WTC11 (cell line): Measurements from ENCODE around the gene ZSCAN9. TPM values are rescaled to one million over a fixed set of nuclear protein-coding genes. Genes with fewer than 3 reads are reported as not detected.
A peak's percentile ranks its signal among the peaks of the same experiment; 100 is the strongest.

Experiments
- ATAC-seq: fragments of 200-7000 bp; cut with Tn5 transposase; 2 replicates; pipeline ENCODE4 v1.10.0; 2021; ENCODE audit warnings: mild to moderate bottlenecking, moderate library complexity
- Bru-seq: library from RNA; stranded (reverse); fragments of 400-500 nt; gene quantifications from one replicate; lab custom pipeline; 2021; lab: Mats Ljungman, UMichigan
- CTCF ChIA-PET: fragments of 300-600 bp; sonication (Branson Sonifier 250); formaldehyde crosslinking; loops from one replicate; lab custom pipeline; 2021; ENCODE audit warnings: antibody characterized with exemption; lab: Charles Lee
- POLR2A ChIA-PET: fragments of 350-600 bp; sonication (Branson Sonifier 250); formaldehyde crosslinking; loops from one replicate; lab custom pipeline; 2021; ENCODE audit warnings: antibody characterized with exemption; lab: Charles Lee
- DNase-seq: peaks from one replicate; pipeline ENCODE4 v3.0.0; 2021; ENCODE audit warnings: low spot score
- H3K27ac Mint-ChIP-seq: 2 replicates; pipeline ENCODE4 v1.8.0; 2021; ENCODE audit warnings: mixed read lengths
- H3K27me3 Mint-ChIP-seq: 2 replicates; pipeline ENCODE4 v1.8.0; 2021; ENCODE audit warnings: low read depth, mild to moderate bottlenecking, moderate library complexity, mixed read lengths
- H3K36me3 Mint-ChIP-seq: 2 replicates; pipeline ENCODE4 v1.8.0; 2021; ENCODE audit warnings: mixed read lengths
- H3K4me1 Mint-ChIP-seq: 2 replicates; pipeline ENCODE4 v1.8.0; 2022; ENCODE audit warnings: mixed read lengths
- H3K4me3 Mint-ChIP-seq: 2 replicates; pipeline ENCODE4 v1.8.0; 2021; ENCODE audit warnings: mild to moderate bottlenecking, moderate library complexity, mixed read lengths
- H3K9me3 Mint-ChIP-seq: 2 replicates; pipeline ENCODE4 v1.8.0; 2021; ENCODE audit warnings: mixed read lengths
- CREM ChIP-seq: sonication (generic); formaldehyde crosslinking; IDR thresholded peaks from 2 replicates; pipeline ENCODE4 v1.8.1; 2022; ENCODE audit warnings: mild to moderate bottlenecking, missing genetic modification reagents, moderate library complexity
- ETV6 ChIP-seq: sonication (generic); formaldehyde crosslinking; IDR thresholded peaks from 2 replicates; pipeline ENCODE4 v1.8.1; 2022; ENCODE audit warnings: mild to moderate bottlenecking, missing genetic modification reagents
- FOXJ3 ChIP-seq: sonication (generic); formaldehyde crosslinking; IDR thresholded peaks from 2 replicates; pipeline ENCODE4 v1.9.0; 2021; ENCODE audit warnings: missing genetic modification reagents, mild to moderate bottlenecking, borderline replicate concordance
- FOXK1 ChIP-seq: sonication (generic); formaldehyde crosslinking; IDR thresholded peaks from 2 replicates; pipeline ENCODE4 v1.8.0; 2022; ENCODE audit warnings: mild to moderate bottlenecking, moderate library complexity, missing genetic modification reagents
- GABPB1 ChIP-seq: sonication (generic); formaldehyde crosslinking; IDR thresholded peaks from 2 replicates; pipeline ENCODE4 v1.8.1; 2023; ENCODE audit warnings: mild to moderate bottlenecking, missing genetic modification reagents
- KAT7 ChIP-seq: sonication (generic); formaldehyde crosslinking; IDR thresholded peaks from 2 replicates; pipeline ENCODE4 v1.8.1; 2023; ENCODE audit warnings: missing genetic modification reagents, mild to moderate bottlenecking, borderline replicate concordance
- MYBL2 ChIP-seq: sonication (generic); formaldehyde crosslinking; IDR thresholded peaks from 2 replicates; pipeline ENCODE4 v1.8.1; 2023; ENCODE audit warnings: mild to moderate bottlenecking, moderate library complexity, missing genetic modification reagents
- NFATC4 ChIP-seq: fragments of 250-450 bp; sonication (Bioruptor Pico); IDR thresholded peaks from 2 replicates; pipeline ENCODE4 v1.9.0; 2021; ENCODE audit warnings: mild to moderate bottlenecking
- NFE2L1 ChIP-seq: sonication (generic); formaldehyde crosslinking; IDR thresholded peaks from 2 replicates; pipeline ENCODE4 v1.8.1; 2023; ENCODE audit warnings: missing genetic modification reagents
- SP1 ChIP-seq: sonication (generic); formaldehyde crosslinking; conservative IDR thresholded peaks from 2 replicates; pipeline ENCODE4 v1.8.1; 2022; ENCODE audit warnings: missing genetic modification reagents
- TEAD1 ChIP-seq: sonication (generic); formaldehyde crosslinking; IDR thresholded peaks from 2 replicates; pipeline ENCODE4 v1.8.0; 2022; ENCODE audit warnings: mild to moderate bottlenecking, missing genetic modification reagents
- TP53 ChIP-seq: sonication (generic); formaldehyde crosslinking; IDR thresholded peaks from 2 replicates; pipeline ENCODE4 v1.8.1; 2023; ENCODE audit warnings: mild to moderate bottlenecking, missing genetic modification reagents
- ZNF232 ChIP-seq: sonication (generic); formaldehyde crosslinking; IDR thresholded peaks from 2 replicates; pipeline ENCODE4 v1.8.0; 2022; ENCODE audit warnings: mild to moderate bottlenecking, missing genetic modification reagents
- long read RNA-seq, 3 experiments: library from RNA in 1 of 3; library from capped mRNA in 1 of 3; library from polyadenylated mRNA in 1 of 3; unstranded in 2 of 3; stranded (forward) in 1 of 3; transcript quantifications; one replicate each; pipeline ENCODE4 v2.0.0, GENCODE V29; 2021
- total RNA-seq: library from RNA; stranded (reverse); gene quantifications from 3 replicates; pipeline ENCODE4 v1.2.3, GENCODE V29; 2021
- TF ChIP-seq, protein P1 (sequence below): fragments of 250-450 bp; sonication (Bioruptor Pico); IDR thresholded peaks from 2 replicates; pipeline ENCODE4 v1.9.0; 2021; ENCODE audit warnings: mild to moderate bottlenecking
- TF ChIP-seq, protein P2 (sequence below): sonication (generic); formaldehyde crosslinking; IDR thresholded peaks from 2 replicates; pipeline ENCODE4 v1.8.1; 2023; ENCODE audit warnings: mild to moderate bottlenecking, missing genetic modification reagents, moderate library complexity
- TF ChIP-seq, protein P3 (sequence below): sonication (generic); formaldehyde crosslinking; IDR thresholded peaks from 2 replicates; pipeline ENCODE4 v1.8.1; 2022; ENCODE audit warnings: mild to moderate bottlenecking, moderate library complexity, missing genetic modification reagents
- TF ChIP-seq, protein P4 (sequence below): fragments of 250-450 bp; sonication (Bioruptor Pico); IDR thresholded peaks from 2 replicates; pipeline ENCODE4 v1.9.0; 2021; ENCODE audit warnings: mild to moderate bottlenecking
- TF ChIP-seq, protein P5 (sequence below): sonication (generic); formaldehyde crosslinking; IDR thresholded peaks from 2 replicates; pipeline ENCODE4 v1.8.0; 2022; ENCODE audit warnings: mild to moderate bottlenecking, missing genetic modification reagents
- TF ChIP-seq, protein P6 (sequence below): sonication (generic); formaldehyde crosslinking; IDR thresholded peaks from 2 replicates; pipeline ENCODE4 v1.8.1; 2023; ENCODE audit warnings: mild to moderate bottlenecking, moderate library complexity, missing genetic modification reagents
- TF ChIP-seq, protein P7 (sequence below): sonication (generic); formaldehyde crosslinking; IDR thresholded peaks from 2 replicates; pipeline ENCODE4 v1.8.1; 2023; ENCODE audit warnings: mild to moderate bottlenecking, missing genetic modification reagents

The ZSCAN9 gene
- total RNA-seq (13.0 to 15.1 TPM (median 14.5 TPM) in 3 replicates), Bru-seq, nascent RNA (percentile 94 among the genes with signal in this experiment)
- long read RNA-seq, experiment 1, partial matches to known transcripts, result 5 of 14 reads
- long read RNA-seq, experiment 1, other reads (novel, unspliced or antisense), result 4 of 14 reads
- long read RNA-seq, experiment 2, partial matches to known transcripts, result 2 of 9 reads
- long read RNA-seq, experiment 2, other reads (novel, unspliced or antisense), result 1 of 9 reads
- long read RNA-seq, experiment 3, partial matches to known transcripts, result 2 of 18 reads
- long read RNA-seq, experiment 3, other reads (novel, unspliced or antisense), result 6 of 18 reads

DNA sequence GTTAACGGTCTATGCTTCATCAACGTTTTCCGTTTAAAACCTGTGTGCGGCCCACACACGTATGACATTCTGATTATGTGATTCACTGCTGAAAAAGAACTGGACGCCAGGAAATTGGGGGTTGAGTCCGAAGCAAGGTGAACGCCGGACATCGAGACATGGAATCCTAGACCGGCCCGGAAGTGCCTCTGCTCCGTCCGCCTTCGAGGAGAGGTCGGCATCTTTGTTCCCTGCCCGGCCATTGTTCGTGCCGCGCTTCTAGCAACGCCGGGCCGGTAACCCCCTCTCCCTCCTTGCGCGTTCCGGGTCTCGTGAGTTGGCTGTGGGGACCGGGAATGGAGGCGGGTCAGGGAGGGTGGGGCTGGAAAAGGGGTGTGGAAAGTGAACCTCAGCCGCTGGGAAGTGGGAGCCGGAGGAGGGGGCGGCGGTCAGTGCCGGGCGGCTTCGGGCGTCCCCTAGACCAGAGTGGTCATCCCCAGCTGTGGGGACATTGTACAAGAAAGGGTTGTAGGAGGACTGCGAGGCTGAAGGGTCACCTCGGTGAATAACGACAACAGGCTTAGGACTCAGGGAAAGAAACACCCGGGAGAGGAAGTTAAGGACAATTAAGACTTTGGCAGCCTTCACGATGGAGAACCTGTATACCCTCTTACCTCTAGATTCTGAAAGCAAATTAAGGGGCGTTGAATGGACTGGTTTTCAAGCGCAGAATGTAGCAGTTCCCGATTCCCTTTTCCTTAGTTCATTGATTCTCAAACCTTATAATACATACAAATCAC, at the start of gene ZSCAN9:
ZSCAN9 (plus strand) TSS at position 220 of the 779 bp plus-strand sequence. CDS start 1,810 bp downstream, outside the sequence.
- peak within 1 kb of the TSS; percentile 53 for H3K27ac Mint-ChIP-seq
- CTCF ChIA-PET, result interaction anchor here (0.5 to 2.5 kb wide), 2 partner anchors 33 to 131 kb away, joined by 3 to 10 read pairs; no protein-coding TSS in a partner anchor
- no peak for TF ChIP-seq ZNF232
- TF ChIP-seq MYBL2, result peak; percentile 75; the same call in 1 of the 2 replicates
- TF ChIP-seq TEAD1 (CRISPR knock-in tag), result peak; percentile 75
- TF ChIP-seq SP1 (CRISPR knock-in tag), result peak; percentile 45
- TF ChIP-seq FOXJ3 (CRISPR knock-in tag), result no peak
- TF ChIP-seq, protein P1, sequence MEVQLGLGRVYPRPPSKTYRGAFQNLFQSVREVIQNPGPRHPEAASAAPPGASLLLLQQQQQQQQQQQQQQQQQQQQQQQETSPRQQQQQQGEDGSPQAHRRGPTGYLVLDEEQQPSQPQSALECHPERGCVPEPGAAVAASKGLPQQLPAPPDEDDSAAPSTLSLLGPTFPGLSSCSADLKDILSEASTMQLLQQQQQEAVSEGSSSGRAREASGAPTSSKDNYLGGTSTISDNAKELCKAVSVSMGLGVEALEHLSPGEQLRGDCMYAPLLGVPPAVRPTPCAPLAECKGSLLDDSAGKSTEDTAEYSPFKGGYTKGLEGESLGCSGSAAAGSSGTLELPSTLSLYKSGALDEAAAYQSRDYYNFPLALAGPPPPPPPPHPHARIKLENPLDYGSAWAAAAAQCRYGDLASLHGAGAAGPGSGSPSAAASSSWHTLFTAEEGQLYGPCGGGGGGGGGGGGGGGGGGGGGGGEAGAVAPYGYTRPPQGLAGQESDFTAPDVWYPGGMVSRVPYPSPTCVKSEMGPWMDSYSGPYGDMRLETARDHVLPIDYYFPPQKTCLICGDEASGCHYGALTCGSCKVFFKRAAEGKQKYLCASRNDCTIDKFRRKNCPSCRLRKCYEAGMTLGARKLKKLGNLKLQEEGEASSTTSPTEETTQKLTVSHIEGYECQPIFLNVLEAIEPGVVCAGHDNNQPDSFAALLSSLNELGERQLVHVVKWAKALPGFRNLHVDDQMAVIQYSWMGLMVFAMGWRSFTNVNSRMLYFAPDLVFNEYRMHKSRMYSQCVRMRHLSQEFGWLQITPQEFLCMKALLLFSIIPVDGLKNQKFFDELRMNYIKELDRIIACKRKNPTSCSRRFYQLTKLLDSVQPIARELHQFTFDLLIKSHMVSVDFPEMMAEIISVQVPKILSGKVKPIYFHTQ (CRISPR knock-in tag), result no peak
- TF ChIP-seq, protein P2, sequence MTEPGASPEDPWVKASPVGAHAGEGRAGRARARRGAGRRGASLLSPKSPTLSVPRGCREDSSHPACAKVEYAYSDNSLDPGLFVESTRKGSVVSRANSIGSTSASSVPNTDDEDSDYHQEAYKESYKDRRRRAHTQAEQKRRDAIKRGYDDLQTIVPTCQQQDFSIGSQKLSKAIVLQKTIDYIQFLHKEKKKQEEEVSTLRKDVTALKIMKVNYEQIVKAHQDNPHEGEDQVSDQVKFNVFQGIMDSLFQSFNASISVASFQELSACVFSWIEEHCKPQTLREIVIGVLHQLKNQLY (CRISPR knock-in tag), result no peak
- no peak for TF ChIP-seq ETV6
- 0 out of 2 replicates have a peak, but pooled peaks have one; percentile 24 for TF ChIP-seq CREM (CRISPR knock-in tag)
- no peak for TF ChIP-seq TP53 (CRISPR knock-in tag)
- no peak for TF ChIP-seq NFATC4 (CRISPR knock-in tag)
- TF ChIP-seq, protein P3, sequence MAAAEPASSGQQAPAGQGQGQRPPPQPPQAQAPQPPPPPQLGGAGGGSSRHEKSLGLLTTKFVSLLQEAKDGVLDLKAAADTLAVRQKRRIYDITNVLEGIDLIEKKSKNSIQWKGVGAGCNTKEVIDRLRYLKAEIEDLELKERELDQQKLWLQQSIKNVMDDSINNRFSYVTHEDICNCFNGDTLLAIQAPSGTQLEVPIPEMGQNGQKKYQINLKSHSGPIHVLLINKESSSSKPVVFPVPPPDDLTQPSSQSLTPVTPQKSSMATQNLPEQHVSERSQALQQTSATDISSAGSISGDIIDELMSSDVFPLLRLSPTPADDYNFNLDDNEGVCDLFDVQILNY (CRISPR knock-in tag), result 0 out of 2 replicates have a peak, but pooled peaks have one; percentile 52
- TF ChIP-seq, protein P4, sequence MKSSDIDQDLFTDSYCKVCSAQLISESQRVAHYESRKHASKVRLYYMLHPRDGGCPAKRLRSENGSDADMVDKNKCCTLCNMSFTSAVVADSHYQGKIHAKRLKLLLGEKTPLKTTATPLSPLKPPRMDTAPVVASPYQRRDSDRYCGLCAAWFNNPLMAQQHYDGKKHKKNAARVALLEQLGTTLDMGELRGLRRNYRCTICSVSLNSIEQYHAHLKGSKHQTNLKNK (CRISPR knock-in tag), result no peak
- peak; percentile 88 for TF ChIP-seq GABPB1 (CRISPR knock-in tag)
- TF ChIP-seq NFE2L1, result 0 out of 2 replicates have a peak, but pooled peaks have one; percentile 37
- TF ChIP-seq, protein P5, sequence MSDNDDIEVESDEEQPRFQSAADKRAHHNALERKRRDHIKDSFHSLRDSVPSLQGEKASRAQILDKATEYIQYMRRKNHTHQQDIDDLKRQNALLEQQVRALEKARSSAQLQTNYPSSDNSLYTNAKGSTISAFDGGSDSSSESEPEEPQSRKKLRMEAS, result peak; percentile 48; the same call in 1 of the 2 replicates
- TF ChIP-seq, protein P6, sequence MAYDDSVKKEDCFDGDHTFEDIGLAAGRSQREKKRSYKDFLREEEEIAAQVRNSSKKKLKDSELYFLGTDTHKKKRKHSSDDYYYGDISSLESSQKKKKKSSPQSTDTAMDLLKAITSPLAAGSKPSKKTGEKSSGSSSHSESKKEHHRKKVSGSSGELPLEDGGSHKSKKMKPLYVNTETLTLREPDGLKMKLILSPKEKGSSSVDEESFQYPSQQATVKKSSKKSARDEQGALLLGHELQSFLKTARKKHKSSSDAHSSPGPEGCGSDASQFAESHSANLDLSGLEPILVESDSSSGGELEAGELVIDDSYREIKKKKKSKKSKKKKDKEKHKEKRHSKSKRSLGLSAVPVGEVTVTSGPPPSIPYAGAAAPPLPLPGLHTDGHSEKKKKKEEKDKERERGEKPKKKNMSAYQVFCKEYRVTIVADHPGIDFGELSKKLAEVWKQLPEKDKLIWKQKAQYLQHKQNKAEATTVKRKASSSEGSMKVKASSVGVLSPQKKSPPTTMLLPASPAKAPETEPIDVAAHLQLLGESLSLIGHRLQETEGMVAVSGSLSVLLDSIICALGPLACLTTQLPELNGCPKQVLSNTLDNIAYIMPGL (CRISPR knock-in tag), result peak; percentile 82
- TF ChIP-seq, protein P7, sequence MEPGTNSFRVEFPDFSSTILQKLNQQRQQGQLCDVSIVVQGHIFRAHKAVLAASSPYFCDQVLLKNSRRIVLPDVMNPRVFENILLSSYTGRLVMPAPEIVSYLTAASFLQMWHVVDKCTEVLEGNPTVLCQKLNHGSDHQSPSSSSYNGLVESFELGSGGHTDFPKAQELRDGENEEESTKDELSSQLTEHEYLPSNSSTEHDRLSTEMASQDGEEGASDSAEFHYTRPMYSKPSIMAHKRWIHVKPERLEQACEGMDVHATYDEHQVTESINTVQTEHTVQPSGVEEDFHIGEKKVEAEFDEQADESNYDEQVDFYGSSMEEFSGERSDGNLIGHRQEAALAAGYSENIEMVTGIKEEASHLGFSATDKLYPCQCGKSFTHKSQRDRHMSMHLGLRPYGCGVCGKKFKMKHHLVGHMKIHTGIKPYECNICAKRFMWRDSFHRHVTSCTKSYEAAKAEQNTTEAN, result peak; percentile 44; the same call in 1 of the 2 replicates
- peak; percentile 76; the same call in 1 of the 2 replicates for TF ChIP-seq KAT7 (CRISPR knock-in tag)
- TF ChIP-seq FOXK1, result peak; percentile 50; the same call in 1 of the 2 replicates
- TF ChIP-seq, all 79 proteins: peak for 12
- Mint-ChIP-seq H3K27me3 (peaks cover 45% of the 10 kb centered on the region), H3K9me3 (no peaks in the 10 kb centered on the region), H3K4me3 (peak within 1 kb of the TSS; percentile 94), H3K4me1 (peaks cover 10% of the 10 kb centered on the region), H3K36me3 (peaks cover 31% of the 10 kb centered on the region)
- DNase-seq (peak; percentile 88), ATAC-seq (peak; percentile 95)
- POLR2A ChIA-PET, result interaction anchor here (1.4 kb wide), 1 partner anchor 84 kb away, joined by 7 read pairs; the partner anchor contains the start of gene ZKSCAN8
